ENCODE data around the gene ZNF280B.

- TF ChIP-seq CTCF (IDR thresholded peaks at IDR 0.05 in 8 of 11, conservative IDR thresholded peaks at IDR 0.05 in 3 of 11), result no peak
- TF ChIP-seq POLR2AphosphoS5 (IDR thresholded peaks at IDR 0.05), result no peak
- no peak for TF ChIP-seq POLR2A (IDR thresholded peaks at IDR 0.05)
Observed at GRCh38 chr22:22545084-22545483, 36.5 kb upstream of the ZNF280B start.

All from spleen (tissue), 7 donors.